Fibroblast of mammary gland (primary cell): ENCODE data around the gene SLC17A3.

ENCODE experiments used
- DNase-seq: peaks from one replicate; pipeline ENCODE4 v3.0.0-alpha.2; 2010; ENCODE audit warnings: low read depth
- H3K4me3 ChIP-seq: 2 replicates; pipeline ENCODE4 v1.5.1; 2011; ENCODE audit warnings: low read depth, mild to moderate bottlenecking, low read length, moderate library complexity; ENCODE audit not compliant: control insufficient read depth
- CTCF ChIP-seq: conservative IDR thresholded peaks from 2 replicates; pipeline ENCODE4 v1.5.1; 2011; ENCODE audit warnings: low read depth, low read length, inconsistent platforms; ENCODE audit not compliant: control insufficient read depth, insufficient read depth

Gene SLC17A3

GRCh38 chr6:25815194-25815593 is 58.8 kb downstream of the SLC17A3 start:
- no peak overlapping the region for H3K4me3 ChIP-seq
- no peak for TF ChIP-seq CTCF
- DNase-seq = no peak

- TF ChIP-seq CTCF = no peak
- no peak overlapping the region for H3K4me3 ChIP-seq
- no peak for DNase-seq
Measured at GRCh38 chr6:25804804-25805203, 69.2 kb downstream of the SLC17A3 start.

DNA sequence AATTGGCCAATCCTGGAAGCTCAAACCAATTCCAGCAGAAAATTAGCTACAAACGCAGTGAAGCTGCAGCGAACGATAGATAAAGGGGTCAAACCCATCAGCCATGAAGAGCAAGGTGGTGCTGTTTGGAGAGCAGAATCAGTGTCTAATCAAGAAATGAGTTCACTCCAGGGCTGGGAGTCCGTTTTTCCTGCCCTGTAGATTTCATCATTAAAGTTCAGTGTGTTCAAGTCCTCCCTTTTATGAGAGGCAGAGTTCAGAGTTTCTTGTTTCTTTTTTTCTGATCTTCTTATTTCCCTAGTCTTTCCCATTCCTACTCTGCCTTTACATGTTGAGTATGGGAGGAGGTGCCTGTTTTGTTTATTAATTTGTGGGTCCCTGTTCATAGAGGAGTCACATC is 72.6 kb downstream of the SLC17A3 start:
- TF ChIP-seq CTCF = no peak
- H3K4me3 ChIP-seq = no peak overlapping the region
- no peak for DNase-seq
